Measurements from ENCODE around the gene ZNF516. TPM values are rescaled to one million over a fixed set of nuclear protein-coding genes. Genes with fewer than 3 reads are reported as not detected.

Gene ZNF516
- total RNA-seq, 1 experiment from 2014 or later, result 25.5 TPM

GRCh38 chr18:76490033-76490432 is 5.0 kb downstream of the ZNF516 start:
- Mint-ChIP-seq H3K27me3 (ENCODE audit: insufficient read depth, unreplicated experiment) (no peaks in the 10 kb centered on the region), H3K27ac (ENCODE audit: unreplicated experiment) (no peak overlapping the region), H3K36me3 (ENCODE audit: insufficient read depth, unreplicated experiment) (no peaks in the 10 kb centered on the region), H3K9me3 (ENCODE audit: unreplicated experiment) (no peaks in the 10 kb centered on the region), H3K4me1 (ENCODE audit: low read depth, unreplicated experiment) (no peaks in the 10 kb centered on the region), H3K4me3 (ENCODE audit: unreplicated experiment) (peak overlapping the region; percentile 78)
- Histone ChIP-seq H3K4me3 (ENCODE audit: low read depth, low read length) (peak overlapping the region; percentile 44), H3K27me3 (replicated peaks; ENCODE audit: control insufficient read depth, insufficient read depth, low read length) (no peaks in the 10 kb centered on the region), H3K9me3 (no peaks in the 10 kb centered on the region), H3K36me3 (ENCODE audit: control insufficient read depth, insufficient read depth, low read length) (no peaks in the 10 kb centered on the region), H3K4me1 (no peaks in the 10 kb centered on the region)
- intact Hi-C loops (cut with micrococcal nuclease; ENCODE audit: unreplicated experiment), result loop anchor here (5.0 kb wide), 1 partner anchor 567 kb away; no protein-coding TSS in a partner anchor
- ChIA-PET POLR2A (no interaction called here), CTCF (no interaction called here)
- no peak for DNase-seq
- no TSS peak for BruUV-seq (replicated peaks)
- TF ChIP-seq CTCF (IDR thresholded peaks at IDR 0.05; ENCODE audit: insufficient read depth in 1 of 2, low read depth in 1 of 2, low read length in 1 of 2, severe bottlenecking in 1 of 2, unreplicated experiment in 1 of 2), result no peak

DNA sequence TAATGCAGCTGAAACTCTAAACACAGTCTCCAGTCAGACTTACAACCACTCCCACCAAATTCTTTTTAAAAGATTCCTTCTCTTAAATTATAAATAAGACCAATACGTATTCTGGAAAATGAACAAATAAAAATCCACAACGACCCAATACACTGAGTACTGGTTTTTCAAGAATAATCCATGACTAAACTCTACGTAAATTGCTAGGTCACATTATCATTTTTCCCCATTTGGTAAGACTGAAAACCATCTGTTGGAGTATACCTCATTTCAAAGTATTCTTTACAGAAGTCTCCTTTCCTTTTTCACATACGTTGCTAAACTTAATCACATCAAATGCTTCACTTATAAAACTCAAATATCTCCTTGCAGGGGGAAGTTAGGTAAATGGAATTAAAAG is 6.0 kb downstream of the ZNF516 start:
- no peaks in the 10 kb centered on the region for H3K9me3 Mint-ChIP-seq (ENCODE audit: unreplicated experiment)
- TF ChIP-seq CTCF (IDR thresholded peaks at IDR 0.05; ENCODE audit: insufficient read depth in 1 of 2, low read depth in 1 of 2, low read length in 1 of 2, severe bottlenecking in 1 of 2, unreplicated experiment in 1 of 2), result no peak
- no peak overlapping the region for H3K4me3 ChIP-seq (ENCODE audit: low read depth, low read length)
- intact Hi-C loops (cut with micrococcal nuclease; ENCODE audit: unreplicated experiment), result no loop called here
- H3K36me3 ChIP-seq (ENCODE audit: control insufficient read depth, insufficient read depth, low read length), result no peaks in the 10 kb centered on the region
- no peaks in the 10 kb centered on the region for H3K27me3 Mint-ChIP-seq (ENCODE audit: insufficient read depth, unreplicated experiment)
- no peaks in the 10 kb centered on the region for H3K27me3 ChIP-seq (replicated peaks; ENCODE audit: control insufficient read depth, insufficient read depth, low read length)
- H3K9me3 ChIP-seq, result no peaks in the 10 kb centered on the region
- H3K4me3 Mint-ChIP-seq (ENCODE audit: unreplicated experiment), result no peak overlapping the region
- no peaks in the 10 kb centered on the region for H3K36me3 Mint-ChIP-seq (ENCODE audit: insufficient read depth, unreplicated experiment)
- H3K4me1 Mint-ChIP-seq (ENCODE audit: low read depth, unreplicated experiment), result no peaks in the 10 kb centered on the region
- POLR2A ChIA-PET, result interaction anchor here (0.6 kb wide), 1 partner anchor 198 kb away, joined by 6 read pairs; no protein-coding TSS in a partner anchor
- no TSS peak for BruUV-seq (replicated peaks)
- no peaks in the 10 kb centered on the region for H3K4me1 ChIP-seq
- no peak overlapping the region for H3K27ac Mint-ChIP-seq (ENCODE audit: unreplicated experiment)
- no peak for DNase-seq
- CTCF ChIA-PET, result no interaction called here

DNA sequence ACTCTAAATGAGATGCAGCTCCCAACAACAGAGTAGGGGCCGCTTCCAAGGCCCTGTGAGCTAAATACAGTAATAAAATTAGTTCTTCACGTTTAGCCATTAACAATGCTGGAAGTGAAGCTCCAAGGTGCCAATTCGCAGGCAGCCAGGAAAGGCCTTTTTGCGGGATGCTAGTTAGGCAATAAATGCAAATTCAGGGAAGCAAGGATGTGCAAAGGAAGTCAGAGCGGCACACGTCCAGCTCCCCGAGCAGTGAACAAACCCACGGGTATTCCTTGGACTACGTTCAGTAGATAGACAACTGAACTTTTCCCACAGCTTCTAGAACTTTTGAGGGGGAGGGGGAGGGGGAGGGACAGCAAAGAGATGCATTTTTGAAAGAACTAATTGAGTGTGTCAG is 6.9 kb downstream of the ZNF516 start:
- no peak for DNase-seq
- H3K27ac Mint-ChIP-seq (ENCODE audit: unreplicated experiment), result no peak overlapping the region
- no peak overlapping the region for H3K4me3 ChIP-seq (ENCODE audit: low read depth, low read length)
- H3K4me1 ChIP-seq, result no peaks in the 10 kb centered on the region
- H3K27me3 Mint-ChIP-seq (ENCODE audit: insufficient read depth, unreplicated experiment), result no peaks in the 10 kb centered on the region
- no peak for TF ChIP-seq CTCF (IDR thresholded peaks at IDR 0.05; ENCODE audit: insufficient read depth in 1 of 2, low read depth in 1 of 2, low read length in 1 of 2, severe bottlenecking in 1 of 2, unreplicated experiment in 1 of 2)
- no peaks in the 10 kb centered on the region for H3K36me3 ChIP-seq (ENCODE audit: control insufficient read depth, insufficient read depth, low read length)
- ChIA-PET POLR2A (interaction anchor here (0.6 kb wide), 1 partner anchor 199 kb away, joined by 6 read pairs; no protein-coding TSS in a partner anchor), CTCF (no interaction called here)
- H3K4me3 Mint-ChIP-seq (ENCODE audit: unreplicated experiment), result no peak overlapping the region
- H3K9me3 Mint-ChIP-seq (ENCODE audit: unreplicated experiment), result no peaks in the 10 kb centered on the region
- no peaks in the 10 kb centered on the region for H3K27me3 ChIP-seq (replicated peaks; ENCODE audit: control insufficient read depth, insufficient read depth, low read length)
- H3K9me3 ChIP-seq, result no peaks in the 10 kb centered on the region
- H3K4me1 Mint-ChIP-seq (ENCODE audit: low read depth, unreplicated experiment), result peaks cover 6% of the 10 kb centered on the region
- intact Hi-C loops (cut with micrococcal nuclease; ENCODE audit: unreplicated experiment), result no loop called here
- BruUV-seq (replicated peaks), result no TSS peak
- no peaks in the 10 kb centered on the region for H3K36me3 Mint-ChIP-seq (ENCODE audit: insufficient read depth, unreplicated experiment)

All from Caco-2 (cell line).